Amygdala (tissue), 56 donors: ENCODE results near the gene ALOX5AP.
"Not testable (repeated sequence)": the region's sequence is repeated elsewhere in the genome, so short reads cannot be mapped to it uniquely, and the experiment has no call there.

Source experiments
- DNase-seq, 56 donors: peaks; one replicate each; lab custom pipeline; 2025; lab: John Stamatoyannopoulos, UW

ALOX5AP gene

DNA sequence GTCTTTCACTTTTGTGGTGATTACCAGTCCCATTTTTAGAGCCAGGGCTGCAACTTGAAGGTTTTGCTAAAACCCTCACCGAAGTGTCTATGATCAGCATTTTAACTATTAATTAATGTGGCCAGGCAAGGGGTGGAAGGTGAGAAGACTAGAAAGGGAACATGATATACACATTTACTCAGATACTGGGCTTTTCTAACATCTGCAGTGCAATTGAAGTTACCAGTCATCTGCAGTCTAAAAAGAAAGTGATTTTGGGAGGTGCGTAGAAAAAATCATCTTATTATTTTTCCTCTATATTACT lies 481 bp downstream of the ALOX5AP start:
- DNase-seq: no peak

DNA sequence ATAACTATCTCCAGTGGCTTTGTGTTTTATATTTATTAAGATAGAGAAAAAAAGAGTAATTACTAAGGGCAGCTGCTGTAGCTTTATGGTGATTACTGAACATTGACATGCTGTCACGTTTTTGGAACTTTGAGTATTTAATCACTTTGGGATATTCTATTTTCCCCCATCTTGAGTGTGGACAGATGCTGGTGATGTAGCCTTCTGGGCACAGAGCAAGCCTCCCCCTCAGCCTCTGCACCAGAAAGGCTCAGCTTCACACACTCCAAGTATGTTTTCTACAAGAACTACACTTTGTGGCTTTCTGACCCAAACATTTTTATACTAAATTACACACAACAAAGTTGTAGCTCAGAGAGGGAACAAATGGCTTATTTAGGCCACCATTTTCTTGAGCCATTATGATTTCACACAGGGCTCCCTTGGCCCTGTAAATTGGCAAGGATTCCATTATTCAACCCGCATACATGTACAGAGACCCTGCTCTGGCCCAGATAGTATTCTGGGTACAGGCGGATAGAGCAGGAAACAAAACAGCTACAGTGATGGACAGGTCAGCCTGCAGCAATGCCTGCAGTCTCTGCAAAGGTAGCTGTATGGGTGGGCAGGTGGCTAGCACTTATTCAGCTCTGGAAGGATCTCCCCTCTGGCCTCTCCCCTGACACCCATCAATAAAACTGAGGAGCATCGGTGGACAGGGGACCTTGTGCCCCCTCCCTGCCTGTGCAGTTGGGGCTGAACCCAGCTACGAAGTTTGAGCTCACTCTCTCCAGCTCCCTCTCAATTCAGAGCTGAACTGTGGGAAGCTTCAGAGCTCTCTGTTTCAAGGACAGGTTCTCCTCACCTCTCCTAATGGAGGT lies 1.3 kb downstream of the ALOX5AP start:
- no peak for DNase-seq

GRCh38 chr13:30737511-30738337 lies 2.4 kb downstream of the ALOX5AP start:
- DNase-seq: no peak

- DNase-seq: no peak
These were observed 3.3 kb downstream of the ALOX5AP start for GRCh38 chr13:30738526-30739236.

- no peak for DNase-seq
These were observed 3.8 kb downstream of the ALOX5AP start for GRCh38 chr13:30739237-30739528.

DNA sequence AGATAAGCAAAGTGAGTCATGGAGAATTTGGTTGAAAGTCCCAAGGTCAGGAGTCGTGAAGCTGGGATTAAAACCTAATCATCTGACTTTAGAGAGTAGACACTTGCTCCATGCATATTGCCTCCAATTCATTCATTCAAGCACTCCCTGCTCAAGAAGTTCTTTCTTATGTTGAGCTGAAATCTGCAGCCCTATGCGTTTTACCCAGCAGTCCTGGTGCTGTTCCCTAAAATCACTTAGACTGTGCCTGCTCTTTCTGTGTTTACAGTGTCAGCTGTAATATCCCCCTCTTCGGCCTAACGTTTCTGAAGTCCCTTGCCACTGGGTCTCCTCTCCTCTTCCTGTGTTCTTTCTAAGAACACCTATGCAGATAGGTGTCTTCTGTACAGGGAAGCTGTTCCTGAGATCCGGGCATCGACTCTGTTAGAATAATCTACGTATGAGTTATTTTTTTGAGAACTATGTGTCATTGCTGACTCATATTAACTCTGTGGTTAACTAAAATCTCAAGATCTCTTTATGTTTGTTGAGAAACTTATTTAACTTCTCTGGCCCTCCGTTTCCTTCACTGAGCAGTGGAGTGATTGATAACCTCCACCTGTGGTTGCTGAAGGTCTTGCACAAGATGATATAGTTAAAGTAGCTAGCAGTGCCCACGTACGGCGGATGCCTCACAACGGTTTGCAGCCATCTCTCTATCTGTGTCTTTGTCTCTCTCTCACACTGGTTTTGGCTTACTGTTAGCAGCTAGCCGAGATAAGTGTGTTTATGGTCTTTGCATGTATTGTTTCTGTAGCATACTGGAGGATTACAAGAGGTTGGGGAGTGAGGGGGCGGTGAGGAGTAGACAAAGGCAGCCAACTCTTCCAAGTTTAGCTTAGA lies 4.7 kb downstream of the ALOX5AP start:
- peak in 1 of 56 donors; percentile 24 for DNase-seq

DNA sequence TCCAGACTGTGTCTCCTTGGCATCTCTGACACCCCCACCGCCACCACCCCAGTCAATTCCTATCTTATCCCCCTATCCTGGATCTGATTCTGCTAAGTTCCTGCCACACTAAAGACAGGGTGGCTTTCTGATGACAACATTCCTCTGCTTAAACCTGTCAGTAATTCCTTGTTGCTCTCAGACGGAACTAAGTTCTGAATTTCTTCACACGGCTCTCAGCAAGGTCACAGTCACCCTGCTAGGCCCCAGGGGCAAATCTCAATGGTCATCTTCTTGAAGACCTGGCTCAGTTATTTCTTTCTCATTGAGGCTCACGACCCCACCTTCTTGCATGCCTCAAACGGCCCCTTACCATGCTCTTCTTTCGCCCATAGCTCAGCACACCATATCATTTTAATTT lies 7.6 kb downstream of the ALOX5AP start:
- DNase-seq: no peak

DNA sequence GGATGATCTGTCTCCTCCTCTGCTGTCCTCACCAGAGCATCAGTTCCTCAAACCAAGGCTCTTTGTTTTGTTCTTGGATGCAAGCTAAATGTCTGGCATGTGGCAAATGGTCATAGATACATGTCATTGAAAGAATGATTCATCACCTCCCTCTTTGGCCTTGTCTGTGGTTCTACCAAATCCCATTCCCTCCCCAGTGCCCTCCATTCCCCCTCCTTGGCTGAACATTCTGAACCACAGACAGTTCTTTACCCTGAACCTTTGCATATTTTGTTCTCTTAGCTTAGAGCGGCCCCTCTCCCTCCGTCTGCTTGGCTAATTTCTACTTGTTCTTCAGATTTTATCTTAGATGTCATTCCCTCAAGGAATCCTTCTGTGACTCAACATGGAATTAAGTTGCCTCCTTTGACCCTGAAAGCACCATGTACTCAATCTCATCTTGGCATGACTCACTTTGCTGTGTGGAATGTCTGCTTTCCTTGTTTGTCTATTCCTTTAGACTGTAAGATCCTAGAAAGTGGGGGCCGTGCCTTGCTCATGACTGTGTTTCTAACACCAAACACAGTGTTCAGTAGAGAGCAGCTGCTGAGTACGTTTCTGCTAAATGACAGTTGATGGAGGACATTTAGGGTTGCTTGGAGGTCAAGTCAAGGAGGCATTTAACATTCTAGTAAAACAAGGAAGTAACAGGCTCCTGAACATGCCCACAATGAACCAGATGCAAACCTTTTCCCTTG lies 8.1 kb downstream of the ALOX5AP start:
- DNase-seq: peak in 2 of 56 donors; percentile 15

GRCh38 chr13:30744056-30744680 lies 8.8 kb downstream of the ALOX5AP start:
- DNase-seq: no peak

- DNase-seq: no peak
These were observed 9.3 kb downstream of the ALOX5AP start for GRCh38 chr13:30744681-30745077.

DNA sequence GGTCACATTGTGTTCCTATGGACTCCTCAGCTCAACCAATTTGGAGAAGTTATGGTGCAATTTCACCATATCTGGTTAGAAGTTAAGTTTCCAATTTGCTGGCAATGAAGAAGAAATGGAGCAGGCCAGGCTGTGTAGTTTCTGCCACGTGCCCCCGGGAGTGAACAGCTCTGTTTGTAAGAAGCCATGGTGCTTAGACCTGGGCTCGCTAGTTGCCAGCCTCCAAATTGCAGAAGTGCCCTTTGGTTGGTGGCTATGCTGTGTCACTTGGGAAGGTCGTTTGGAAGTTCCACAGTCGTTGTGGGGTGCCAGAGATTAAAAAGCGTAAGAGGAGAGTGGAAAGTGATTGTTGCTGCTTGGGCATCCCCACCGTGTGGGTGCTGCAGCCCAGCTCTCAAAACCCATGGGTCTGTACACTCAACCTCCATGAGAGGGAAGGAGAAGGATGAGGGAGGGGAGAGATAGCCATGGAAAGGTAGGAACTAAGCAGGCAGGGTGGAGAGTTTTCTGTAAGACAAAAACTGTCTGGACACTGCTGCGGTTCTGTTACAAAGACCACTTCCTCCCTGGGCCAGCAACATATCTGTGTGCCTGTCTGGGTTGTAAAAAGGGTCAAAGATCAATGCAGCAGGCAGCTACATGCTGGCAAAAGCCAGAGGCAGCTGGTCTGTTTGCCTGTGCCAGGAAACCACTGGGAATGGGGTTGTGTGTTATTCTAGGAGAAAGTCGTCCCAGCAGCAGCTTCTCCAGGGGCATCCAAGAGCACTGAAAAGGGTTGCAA lies 10.8 kb downstream of the ALOX5AP start:
- DNase-seq: peak in 1 of 56 donors; percentile 14

- no peak for DNase-seq
These were observed 11.4 kb downstream of the ALOX5AP start for GRCh38 chr13:30746791-30747190.

- DNase-seq: not testable (repeated sequence)
These were observed 12.5 kb downstream of the ALOX5AP start for GRCh38 chr13:30747845-30748244.

DNA sequence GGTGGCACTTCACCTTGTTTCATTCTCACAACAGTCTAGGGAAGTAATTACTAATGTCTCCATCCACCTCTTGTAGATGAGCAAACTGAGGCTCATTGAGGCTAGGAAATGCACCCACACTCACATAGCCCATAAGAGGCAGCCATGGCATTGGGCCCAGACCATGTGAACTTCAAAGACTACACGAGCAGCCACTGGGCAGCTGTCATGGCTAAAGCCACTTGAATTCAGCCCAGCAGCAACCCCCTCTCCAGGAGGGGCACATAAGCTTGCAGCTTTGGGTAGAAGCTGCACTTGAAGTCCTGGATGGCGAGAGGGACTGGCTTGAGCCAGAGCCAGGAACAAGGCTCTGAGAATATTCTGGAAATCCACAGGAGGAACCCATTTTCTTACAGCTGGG lies 13.4 kb downstream of the ALOX5AP start:
- no peak for DNase-seq

GRCh38 chr13:30750036-30750435 lies 14.7 kb downstream of the ALOX5AP start:
- DNase-seq: no peak

- no peak for DNase-seq
These were observed 16.0 kb downstream of the ALOX5AP start for GRCh38 chr13:30751183-30751933.

GRCh38 chr13:30752201-30752797 lies 17.0 kb downstream of the ALOX5AP start:
- DNase-seq: no peak
